Measurements from ENCODE around the gene USP6NL.

USP6NL gene

GRCh38 chr10:11617233-11617632 is 5.8 kb upstream of the USP6NL start:
- no peak for DNase-seq (ENCODE audit: low read depth, low spot score)

DNA sequence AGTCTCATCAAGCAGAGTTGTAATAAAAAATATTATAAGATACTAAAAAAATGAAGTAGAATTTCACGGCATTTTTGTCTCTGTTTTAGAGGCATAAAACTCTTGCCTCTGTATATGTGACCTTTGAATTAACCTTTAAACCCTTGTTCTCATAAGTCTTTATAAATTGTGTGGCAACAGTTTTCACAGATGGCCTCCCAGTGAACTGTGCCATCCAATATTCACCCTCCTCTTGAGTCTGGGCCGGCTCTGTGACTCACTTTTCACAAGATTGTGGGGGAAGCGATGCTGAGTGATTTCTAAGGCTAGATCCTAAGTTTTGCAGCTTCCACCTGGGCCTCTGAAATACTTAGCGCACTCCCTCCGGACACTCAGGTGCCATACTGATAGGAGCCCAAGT is 4.6 kb upstream of the USP6NL start:
- peak; percentile 18 for DNase-seq (ENCODE audit: low read depth, low spot score)

GRCh38 chr10:11615396-11615795 is 3.9 kb upstream of the USP6NL start:
- DNase-seq (ENCODE audit: low read depth, low spot score), result no peak

DNA sequence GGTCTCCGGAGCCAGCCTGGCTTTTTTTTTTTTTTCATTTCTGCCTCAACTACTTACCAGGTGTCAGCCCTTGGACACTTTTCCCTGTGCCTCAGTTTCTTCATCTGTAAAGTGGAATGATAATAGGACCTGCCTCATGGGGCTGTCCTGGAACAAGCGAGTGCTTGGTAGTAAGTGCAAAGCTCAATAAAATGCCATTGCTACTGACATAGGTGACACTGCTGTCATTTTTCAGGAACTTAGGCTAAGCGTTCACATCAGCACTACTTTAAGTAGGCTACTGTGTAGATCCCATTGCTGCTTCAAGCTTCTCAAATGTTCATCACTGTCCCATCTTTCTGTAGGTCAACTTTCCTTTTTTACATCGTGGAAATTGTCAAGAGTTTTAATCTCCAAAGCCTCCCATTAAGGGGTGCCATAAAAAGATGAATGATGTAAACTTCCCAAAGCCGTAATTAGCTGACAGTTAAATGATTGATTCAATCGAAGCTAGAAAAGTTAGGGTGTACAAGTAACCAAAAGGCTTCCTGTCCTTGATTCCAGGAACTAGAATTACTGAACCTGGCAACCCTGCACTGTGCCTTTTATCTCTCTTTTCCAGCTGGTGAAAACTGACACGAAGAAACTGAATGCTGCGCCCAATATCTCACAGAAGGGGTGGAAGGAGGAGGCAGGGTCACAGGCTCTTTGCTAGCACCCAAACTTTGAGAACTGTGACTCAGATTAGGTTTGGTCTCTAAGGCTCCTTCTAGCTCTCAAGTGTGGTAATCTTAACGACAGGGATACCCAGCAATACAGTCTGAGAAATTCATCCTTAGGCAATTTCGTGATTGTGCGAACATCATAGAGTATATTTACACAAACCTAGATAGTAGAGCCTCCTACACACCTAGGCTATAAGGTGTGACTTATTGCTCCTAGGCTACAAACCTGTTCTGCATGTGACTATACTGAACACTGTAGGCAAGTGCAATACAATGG is 861 bp upstream of the USP6NL start:
- no peak for DNase-seq (ENCODE audit: low read depth, low spot score)

GRCh38 chr10:11610826-11611247 is 613 bp downstream of the USP6NL start:
- peak; percentile 53 for DNase-seq (ENCODE audit: low read depth, low spot score)

- DNase-seq (ENCODE audit: low read depth, low spot score), result peak; percentile 13
Observed at GRCh38 chr10:11610166-11610825, 1.2 kb downstream of the USP6NL start.

GRCh38 chr10:11609492-11610093 is 1.9 kb downstream of the USP6NL start:
- peak; percentile 23 for DNase-seq (ENCODE audit: low read depth, low spot score)

DNA sequence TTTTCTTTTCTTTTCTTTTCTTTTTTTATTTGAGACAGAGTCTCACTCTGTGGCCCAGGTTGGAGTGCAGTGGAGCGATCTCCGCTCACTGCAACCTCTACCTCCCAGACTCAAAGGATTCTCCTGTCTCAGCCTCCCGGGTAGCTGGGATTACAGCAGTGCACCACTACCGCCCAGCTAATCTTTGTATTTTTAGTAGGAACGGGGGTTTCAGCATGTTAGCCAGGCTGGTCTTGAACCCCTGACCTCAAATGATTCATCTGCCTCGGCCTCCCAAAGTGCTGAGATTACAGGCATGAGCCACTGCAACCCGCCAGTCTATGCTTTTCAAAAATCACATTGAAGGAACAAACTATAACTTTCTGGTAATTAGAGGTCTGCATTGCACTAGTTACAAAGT is 2.4 kb downstream of the USP6NL start:
- DNase-seq (ENCODE audit: low read depth, low spot score), result no peak

DNA sequence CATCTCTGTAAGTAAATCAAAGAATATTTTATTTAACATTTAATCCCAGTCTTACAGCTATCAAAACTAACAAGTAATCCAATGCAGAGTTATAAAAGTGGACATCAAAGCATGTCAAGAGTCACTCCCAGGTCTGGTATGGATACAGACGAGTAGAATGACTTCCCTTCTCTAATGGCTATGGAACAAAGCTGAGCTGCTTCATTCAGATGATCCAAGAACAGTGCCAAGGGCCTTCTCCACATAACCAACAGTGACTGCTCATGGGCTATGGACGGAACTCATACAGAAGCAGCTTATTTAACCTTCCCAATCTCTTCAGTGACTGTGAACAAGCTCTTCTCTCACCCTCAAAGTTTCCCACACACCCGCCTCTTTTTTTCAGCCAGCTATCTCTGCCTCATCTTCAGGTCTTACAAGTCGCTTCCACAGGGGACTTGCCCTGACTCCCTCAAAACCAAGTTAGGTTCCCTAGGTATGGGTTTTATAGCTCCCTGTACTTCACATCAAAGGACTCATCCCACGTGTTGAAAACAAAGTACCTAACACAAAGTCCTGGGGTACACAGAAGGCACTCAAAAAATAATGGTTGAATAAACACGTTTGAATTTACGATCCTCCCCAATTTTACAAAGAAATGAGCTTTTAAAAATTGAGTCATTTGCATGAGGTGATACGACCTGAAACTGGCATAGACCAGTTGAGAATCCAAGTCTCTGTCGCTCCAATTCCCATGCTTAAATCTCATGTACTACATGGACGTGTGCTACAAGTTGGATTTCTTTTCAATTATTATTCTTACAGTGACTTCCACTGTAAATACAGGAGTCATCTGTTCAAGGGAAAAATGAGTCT is 3.1 kb downstream of the USP6NL start:
- DNase-seq (ENCODE audit: low read depth, low spot score), result no peak

DNA sequence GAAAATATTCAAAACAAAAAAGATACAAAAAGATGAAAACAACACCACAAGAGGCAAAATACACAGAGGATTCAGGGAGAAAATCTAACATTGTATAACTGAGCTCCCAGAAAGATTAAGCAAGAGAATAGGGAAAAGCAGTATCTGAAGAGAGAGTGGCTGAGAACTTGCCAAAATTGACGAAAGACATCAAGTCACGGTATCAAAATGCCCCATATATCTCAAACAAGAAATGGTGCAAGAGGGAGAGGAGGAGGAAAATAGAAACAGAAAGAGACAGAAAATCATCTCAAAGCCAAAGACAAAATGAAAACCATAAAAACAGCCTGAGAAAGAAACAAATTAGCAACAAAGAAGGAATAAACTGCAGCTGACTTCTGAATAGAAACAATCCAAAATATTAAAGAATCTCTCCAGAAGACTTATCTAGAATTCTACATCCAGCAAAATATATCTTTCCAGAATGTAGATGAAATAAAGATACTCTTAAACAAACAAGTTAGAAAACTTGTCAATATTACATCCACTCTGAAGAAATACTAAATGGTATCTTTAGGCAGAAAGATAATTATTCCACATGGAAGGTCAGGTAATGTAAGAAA is 5.5 kb downstream of the USP6NL start:
- no peak for DNase-seq (ENCODE audit: low read depth, low spot score)

DNA sequence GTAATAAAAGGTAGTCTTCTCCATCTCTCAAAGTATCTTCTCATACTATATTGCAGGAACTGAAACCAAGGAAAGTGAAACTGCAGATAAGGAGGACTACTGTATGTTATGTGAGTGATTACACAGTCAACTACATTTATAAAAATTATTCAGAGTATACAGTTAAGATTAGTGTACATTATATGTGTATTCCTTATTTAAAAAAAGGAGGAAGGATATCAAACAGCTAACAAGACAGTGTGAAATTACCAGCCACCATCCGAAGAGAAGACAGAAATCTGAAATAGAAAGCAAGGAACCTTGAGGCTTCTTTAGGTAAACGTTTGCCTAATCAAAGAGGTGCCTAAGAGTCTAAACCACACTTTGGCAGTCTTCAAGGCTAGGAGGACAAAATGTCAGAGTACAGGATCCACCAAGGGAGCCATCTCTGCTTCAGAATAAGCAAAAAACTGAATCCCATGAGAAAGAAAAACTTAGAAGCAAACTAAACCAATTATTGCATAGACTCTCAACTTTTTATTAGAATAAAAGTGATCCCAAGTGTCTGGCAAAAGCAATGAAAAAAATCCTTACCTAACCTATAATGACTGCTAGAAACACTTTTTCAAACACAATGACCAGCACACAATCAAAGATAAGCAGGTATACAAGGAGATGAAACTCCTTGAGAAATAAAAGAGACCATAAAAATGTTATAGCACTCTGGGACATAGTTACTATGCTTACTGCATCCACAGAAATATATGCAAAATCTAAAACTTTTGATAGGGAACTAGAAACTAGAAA is 6.4 kb downstream of the USP6NL start:
- DNase-seq (ENCODE audit: low read depth, low spot score), result no peak

DNA sequence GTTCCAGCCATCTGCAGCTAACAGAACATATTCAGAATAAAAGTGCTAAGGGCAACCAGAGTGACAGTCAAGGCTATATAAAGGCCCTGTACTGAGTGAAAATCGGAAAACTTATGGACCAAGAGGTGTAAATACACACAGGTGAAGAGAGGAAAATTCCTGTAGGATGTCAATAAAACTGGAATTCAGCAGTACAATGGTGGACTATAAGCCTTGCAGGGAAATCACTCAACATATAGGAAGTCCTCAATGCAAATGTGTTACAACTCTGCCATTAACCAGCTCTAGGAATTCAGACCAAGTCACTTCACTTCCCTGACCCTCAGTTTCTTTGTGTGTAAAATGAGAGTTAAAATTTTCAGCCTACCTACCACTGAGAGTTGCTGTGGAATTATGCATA is 7.7 kb downstream of the USP6NL start:
- DNase-seq (ENCODE audit: low read depth, low spot score), result no peak

DNA sequence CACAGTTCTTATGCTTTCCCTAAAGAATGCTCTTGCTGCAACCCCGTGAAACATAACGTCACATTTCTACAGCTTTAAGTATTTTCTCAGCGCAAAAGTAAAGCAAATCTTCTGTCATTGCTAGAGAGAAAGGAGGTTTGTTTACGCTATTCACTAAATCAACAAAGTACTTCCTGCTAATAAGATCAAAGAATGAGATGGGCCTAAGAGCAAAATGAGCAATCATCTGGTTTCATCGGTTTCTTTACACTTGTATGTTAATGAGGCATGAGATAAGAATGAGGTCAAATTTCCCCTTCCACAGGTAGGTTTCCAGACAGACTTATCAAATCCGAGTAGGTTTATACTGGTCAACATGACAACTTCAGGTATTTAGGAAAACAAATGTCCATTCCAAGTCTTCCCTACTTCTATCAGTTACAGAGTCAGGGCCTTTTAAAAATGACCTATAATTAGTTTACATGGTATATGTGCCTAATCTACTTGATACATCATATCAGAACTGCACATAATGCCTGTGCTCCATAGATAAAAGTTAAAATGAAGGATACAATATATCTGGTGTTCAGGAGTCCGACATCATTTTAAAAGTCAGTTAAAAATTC is 8.4 kb downstream of the USP6NL start:
- peak; percentile 16 for DNase-seq (ENCODE audit: low read depth, low spot score)

DNA sequence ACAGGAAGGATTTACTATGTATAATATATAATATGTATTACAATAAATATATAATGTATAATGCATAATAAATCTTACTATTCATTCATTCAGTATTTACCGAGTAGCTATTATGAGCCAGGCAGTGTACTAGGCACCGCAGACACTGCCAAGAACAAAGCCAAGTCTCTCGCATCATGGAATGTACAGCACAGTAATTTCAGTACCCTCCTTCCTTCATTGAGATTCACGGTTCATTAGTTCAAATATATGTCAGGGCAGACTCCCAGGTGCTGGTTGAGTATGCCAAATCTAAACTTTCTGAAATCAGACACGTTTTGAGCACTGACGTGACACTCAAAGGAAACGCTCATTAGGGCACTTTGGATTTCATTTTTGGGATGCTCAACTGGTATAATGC is 9.1 kb downstream of the USP6NL start:
- no peak for DNase-seq (ENCODE audit: low read depth, low spot score)

GRCh38 chr10:11601670-11602069 is 9.8 kb downstream of the USP6NL start:
- DNase-seq (ENCODE audit: low read depth, low spot score), result no peak

GRCh38 chr10:11600280-11600679 is 11.2 kb downstream of the USP6NL start:
- no peak for DNase-seq (ENCODE audit: low read depth, low spot score)

DNA sequence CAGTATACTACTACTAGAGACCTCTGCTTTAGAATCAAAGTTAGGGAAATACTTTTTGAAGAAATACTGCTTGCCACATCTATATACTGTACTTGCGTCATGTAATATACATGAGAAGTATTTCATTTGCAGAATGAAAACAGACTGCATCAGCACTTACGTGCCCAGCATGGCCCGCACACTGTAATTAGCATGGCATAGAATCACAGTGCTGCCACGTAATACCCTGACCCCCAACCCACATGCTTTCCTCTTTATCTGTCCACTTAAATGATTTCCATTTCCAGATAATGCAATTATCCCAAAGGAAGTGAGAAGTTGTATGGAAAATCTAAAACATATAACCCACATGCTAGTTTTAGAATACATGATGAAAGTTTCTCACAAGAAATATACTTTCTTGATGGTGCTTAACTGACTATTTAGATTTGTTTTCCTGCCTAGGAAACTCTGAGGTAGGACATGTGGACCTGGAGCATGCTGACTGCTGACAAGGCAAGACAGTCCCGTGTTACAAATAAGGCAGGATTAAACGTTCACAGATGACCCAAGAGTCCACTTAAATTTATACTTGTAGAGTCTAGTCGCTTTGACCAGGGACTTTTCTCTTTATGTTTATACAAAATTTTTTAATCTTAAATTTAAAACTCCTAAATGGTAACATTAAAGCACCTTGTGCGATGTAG is 12.6 kb downstream of the USP6NL start:
- DNase-seq (ENCODE audit: low read depth, low spot score), result peak; percentile 29

DNA sequence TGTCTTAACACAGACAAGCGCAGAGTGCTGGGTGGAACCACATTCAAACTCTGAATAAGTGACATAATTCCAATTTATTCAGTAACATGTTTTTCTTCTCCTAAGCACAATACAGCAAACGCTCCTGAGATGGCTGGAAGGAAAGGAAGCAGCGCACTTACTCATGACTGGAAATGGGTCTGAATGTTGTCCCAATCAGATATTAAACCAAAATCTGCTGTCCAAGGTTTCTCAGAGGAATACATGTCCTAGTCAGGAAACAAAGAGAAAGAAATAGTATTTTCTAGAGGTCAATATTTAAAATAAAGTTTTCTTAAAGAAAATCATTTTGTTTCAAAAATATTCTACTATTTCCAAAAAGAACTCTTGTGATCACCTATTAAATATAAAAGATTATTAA is 14.0 kb downstream of the USP6NL start:
- DNase-seq (ENCODE audit: low read depth, low spot score), result no peak

- DNase-seq (ENCODE audit: low read depth, low spot score), result peak; percentile 66
Observed at GRCh38 chr10:11595395-11595692, 16.1 kb downstream of the USP6NL start.
